ENCODE measurements around the gene TCF23. TPM values are rescaled to one million over a fixed set of nuclear protein-coding genes. Genes with fewer than 3 reads are reported as not detected.

The TCF23 gene
- total RNA-seq, 2 donors from 2014 or later = not detected

DNA sequence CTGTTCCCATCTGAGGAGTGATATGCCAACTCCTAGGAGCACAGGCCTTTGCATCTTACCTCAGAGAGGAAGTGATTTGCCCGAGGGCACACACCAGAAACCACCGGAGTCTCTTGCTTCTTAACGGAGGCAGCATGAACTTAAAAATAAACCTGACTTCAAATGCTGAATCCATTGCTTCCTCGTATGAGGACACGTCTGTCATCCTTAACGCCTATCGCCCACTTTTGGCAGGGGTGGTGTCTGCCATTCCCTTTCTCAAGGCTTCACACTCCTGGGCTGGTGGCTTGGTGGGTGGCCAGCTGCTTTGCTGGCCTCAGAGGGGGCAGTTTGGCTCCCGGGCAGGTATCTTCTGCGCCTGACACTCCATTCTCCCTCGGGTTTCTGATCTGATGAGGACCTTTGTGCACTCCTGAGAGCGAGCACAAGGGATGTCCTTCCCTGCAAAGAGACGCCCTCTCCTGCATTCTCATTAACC, 13.3 kb upstream of the TCF23 start:
- H3K27me3 ChIP-seq (replicated peaks; ENCODE audit: insufficient read depth) = no peaks in the 10 kb centered on the region
- ATAC-seq (ENCODE audit: insufficient number of reproducible peaks, low FRiP score, low read depth) (no peak), DNase-seq (ENCODE audit: low spot score) (no peak)
- H3K36me3 ChIP-seq = peaks cover 16% of the 10 kb centered on the region
- peaks cover 8 to 19% of the 10 kb centered on the region in 2 donors for H3K4me1 ChIP-seq (ENCODE audit: control insufficient read depth in 1 of 2, low read depth in 2 of 2)
- H3K27ac ChIP-seq = no peak overlapping the region
- TF ChIP-seq, protein P1, sequence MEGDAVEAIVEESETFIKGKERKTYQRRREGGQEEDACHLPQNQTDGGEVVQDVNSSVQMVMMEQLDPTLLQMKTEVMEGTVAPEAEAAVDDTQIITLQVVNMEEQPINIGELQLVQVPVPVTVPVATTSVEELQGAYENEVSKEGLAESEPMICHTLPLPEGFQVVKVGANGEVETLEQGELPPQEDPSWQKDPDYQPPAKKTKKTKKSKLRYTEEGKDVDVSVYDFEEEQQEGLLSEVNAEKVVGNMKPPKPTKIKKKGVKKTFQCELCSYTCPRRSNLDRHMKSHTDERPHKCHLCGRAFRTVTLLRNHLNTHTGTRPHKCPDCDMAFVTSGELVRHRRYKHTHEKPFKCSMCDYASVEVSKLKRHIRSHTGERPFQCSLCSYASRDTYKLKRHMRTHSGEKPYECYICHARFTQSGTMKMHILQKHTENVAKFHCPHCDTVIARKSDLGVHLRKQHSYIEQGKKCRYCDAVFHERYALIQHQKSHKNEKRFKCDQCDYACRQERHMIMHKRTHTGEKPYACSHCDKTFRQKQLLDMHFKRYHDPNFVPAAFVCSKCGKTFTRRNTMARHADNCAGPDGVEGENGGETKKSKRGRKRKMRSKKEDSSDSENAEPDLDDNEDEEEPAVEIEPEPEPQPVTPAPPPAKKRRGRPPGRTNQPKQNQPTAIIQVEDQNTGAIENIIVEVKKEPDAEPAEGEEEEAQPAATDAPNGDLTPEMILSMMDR (IDR thresholded peaks at IDR 0.05) = no peak
- H3K9me3 ChIP-seq = no peaks in the 10 kb centered on the region
- no peak overlapping the region for H3K4me3 ChIP-seq

DNA sequence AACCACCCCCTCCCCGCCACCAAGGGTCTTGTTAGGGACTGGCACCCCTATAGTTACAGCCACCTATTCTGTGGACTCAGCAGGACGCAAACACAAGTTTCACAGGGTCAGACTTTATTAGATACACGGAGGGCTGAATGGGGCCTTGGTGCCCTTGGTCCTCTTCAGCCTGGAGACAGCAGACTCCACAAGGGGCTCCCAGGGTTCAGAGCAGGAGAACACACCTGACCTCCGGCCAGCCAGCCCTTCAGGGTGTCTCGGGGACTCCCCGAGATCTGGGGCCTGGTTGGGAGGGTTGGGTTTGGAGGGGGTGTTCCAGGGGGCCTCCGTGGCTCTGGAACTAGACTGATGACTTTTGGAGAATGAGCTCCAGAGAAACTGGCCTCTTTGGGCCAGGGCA, 12.1 kb upstream of the TCF23 start:
- Histone ChIP-seq H3K4me1 (ENCODE audit: control insufficient read depth in 1 of 2, low read depth in 2 of 2) (peaks cover 8 to 19% of the 10 kb centered on the region in 2 donors), H3K27me3 (replicated peaks; ENCODE audit: insufficient read depth) (no peaks in the 10 kb centered on the region), H3K27ac (no peak overlapping the region), H3K9me3 (no peaks in the 10 kb centered on the region), H3K36me3 (peaks cover 4% of the 10 kb centered on the region), H3K4me3 (no peak overlapping the region)
- ATAC-seq (ENCODE audit: insufficient number of reproducible peaks, low FRiP score, low read depth) (no peak), DNase-seq (ENCODE audit: low spot score) (no peak)
- TF ChIP-seq, protein P1 (IDR thresholded peaks at IDR 0.05) = no peak

DNA sequence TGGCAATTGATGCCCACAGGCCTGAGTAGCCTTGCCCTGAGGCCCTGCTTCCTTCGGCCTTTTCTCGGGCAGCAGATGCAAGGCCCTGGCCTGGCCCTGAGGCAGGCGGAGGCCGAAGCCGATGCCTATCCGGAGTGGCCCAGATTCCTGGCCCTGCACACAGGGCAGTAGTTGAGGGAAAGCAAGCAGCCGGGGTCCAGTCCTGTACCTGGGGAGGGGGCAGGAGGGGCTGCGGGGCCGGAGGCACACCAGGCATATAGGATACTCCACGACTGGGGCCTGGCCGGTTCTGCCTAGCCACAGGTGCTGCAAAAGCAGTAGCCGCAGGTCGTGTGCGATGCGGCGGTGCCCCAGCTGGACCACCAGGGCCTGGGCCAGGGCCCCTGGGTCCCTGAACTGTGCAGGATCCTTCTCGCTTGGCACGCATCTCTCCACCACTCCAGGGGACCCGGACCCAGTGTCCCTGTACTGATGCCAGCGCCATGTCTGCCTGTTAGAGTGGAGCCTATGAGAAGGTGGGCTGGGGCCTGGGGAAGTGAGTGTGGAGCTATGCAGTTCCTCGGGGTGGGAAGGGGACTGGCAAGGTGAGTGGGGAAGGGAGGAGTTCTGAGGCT, 11.4 kb upstream of the TCF23 start:
- no peaks in the 10 kb centered on the region for H3K27me3 ChIP-seq (replicated peaks; ENCODE audit: insufficient read depth)
- no peak overlapping the region for H3K27ac ChIP-seq
- DNase-seq (ENCODE audit: low spot score) (no peak), ATAC-seq (ENCODE audit: insufficient number of reproducible peaks, low FRiP score, low read depth) (no peak)
- H3K4me3 ChIP-seq = no peak overlapping the region
- H3K36me3 ChIP-seq = no peaks in the 10 kb centered on the region
- H3K9me3 ChIP-seq = no peaks in the 10 kb centered on the region
- TF ChIP-seq, protein P1 (IDR thresholded peaks at IDR 0.05) = no peak
- peaks cover 8 to 15% of the 10 kb centered on the region in 2 donors for H3K4me1 ChIP-seq (ENCODE audit: control insufficient read depth in 1 of 2, low read depth in 2 of 2)

DNA sequence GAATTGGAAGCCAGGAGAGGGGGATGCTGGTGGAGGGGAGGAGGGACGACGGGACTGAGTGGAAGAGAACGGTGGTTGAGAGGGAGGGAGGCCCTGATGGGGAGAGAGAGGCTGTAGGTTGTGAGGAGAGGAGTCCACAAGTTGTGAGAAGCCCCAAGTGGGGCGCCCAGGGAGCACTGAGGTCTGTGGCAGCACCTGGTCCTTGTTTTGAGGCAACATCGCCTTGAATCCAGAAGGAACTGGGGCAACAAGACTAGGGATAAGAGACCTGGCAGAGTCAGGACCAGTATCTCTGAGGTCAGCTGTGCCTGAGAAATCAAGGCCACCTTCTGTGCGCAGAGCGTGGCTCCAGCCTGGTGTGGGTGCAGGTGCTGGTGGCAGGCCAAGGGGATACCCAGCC, 10.7 kb upstream of the TCF23 start:
- Histone ChIP-seq H3K4me3 (no peak overlapping the region), H3K9me3 (no peaks in the 10 kb centered on the region), H3K27ac (no peak overlapping the region), H3K27me3 (replicated peaks; ENCODE audit: insufficient read depth) (no peaks in the 10 kb centered on the region), H3K36me3 (no peaks in the 10 kb centered on the region), H3K4me1 (ENCODE audit: control insufficient read depth in 1 of 2, low read depth in 2 of 2) (peaks cover 5 to 8% of the 10 kb centered on the region in 2 donors)
- no peak for ATAC-seq (ENCODE audit: insufficient number of reproducible peaks, low FRiP score, low read depth)
- DNase-seq (ENCODE audit: low spot score) = no peak
- TF ChIP-seq, protein P1 (IDR thresholded peaks at IDR 0.05) = no peak

DNA sequence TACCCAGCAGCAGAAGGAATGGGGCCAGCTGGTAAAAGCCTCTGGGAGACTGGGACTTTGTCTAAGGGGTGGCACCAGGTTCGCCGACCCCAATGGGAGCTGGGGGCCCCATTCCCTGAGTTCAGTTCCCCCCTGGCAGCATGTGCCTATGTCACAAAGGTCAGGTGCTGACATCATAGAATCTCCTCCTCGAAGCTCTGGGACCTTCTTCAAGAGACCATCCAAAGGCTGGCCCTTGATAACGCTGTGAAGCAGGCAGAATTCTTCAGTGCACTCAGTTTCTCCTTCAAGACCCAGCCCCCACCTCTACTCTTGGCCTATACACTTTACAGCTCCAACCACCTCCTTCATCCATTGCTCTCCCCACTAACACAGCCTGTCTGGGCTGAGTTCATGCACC, 9.5 kb upstream of the TCF23 start, which contains the start of gene PRR30:
PRR30 (minus strand) TSS at position 101 of the 400 bp plus-strand sequence. CDS start 1,081 bp downstream, outside the sequence.
- H3K27ac ChIP-seq = no peak within 1 kb of the TSS
- no peak within 1 kb of the TSS for H3K4me3 ChIP-seq
- TF ChIP-seq, protein P1 (IDR thresholded peaks at IDR 0.05) = no peak
- no peaks in the 10 kb centered on the region for H3K27me3 ChIP-seq (replicated peaks; ENCODE audit: insufficient read depth)
- H3K36me3 ChIP-seq = no peaks in the 10 kb centered on the region
- DNase-seq (ENCODE audit: low spot score) (no peak), ATAC-seq (ENCODE audit: insufficient number of reproducible peaks, low FRiP score, low read depth) (no peak)
- H3K4me1 ChIP-seq (ENCODE audit: control insufficient read depth in 1 of 2, low read depth in 2 of 2) = no peaks in the 10 kb centered on the region
- no peaks in the 10 kb centered on the region for H3K9me3 ChIP-seq

Measured in thoracic aorta (tissue), 2 donors.